ENCODE measurements around the gene CACNA1I. TPM values are rescaled to one million over a fixed set of nuclear protein-coding genes. Genes with fewer than 3 reads are reported as not detected.

Gene CACNA1I
- total and polyA plus RNA-seq, 2 donors from 2014 or later, result 0.63 TPM; not detected in 1

DNA sequence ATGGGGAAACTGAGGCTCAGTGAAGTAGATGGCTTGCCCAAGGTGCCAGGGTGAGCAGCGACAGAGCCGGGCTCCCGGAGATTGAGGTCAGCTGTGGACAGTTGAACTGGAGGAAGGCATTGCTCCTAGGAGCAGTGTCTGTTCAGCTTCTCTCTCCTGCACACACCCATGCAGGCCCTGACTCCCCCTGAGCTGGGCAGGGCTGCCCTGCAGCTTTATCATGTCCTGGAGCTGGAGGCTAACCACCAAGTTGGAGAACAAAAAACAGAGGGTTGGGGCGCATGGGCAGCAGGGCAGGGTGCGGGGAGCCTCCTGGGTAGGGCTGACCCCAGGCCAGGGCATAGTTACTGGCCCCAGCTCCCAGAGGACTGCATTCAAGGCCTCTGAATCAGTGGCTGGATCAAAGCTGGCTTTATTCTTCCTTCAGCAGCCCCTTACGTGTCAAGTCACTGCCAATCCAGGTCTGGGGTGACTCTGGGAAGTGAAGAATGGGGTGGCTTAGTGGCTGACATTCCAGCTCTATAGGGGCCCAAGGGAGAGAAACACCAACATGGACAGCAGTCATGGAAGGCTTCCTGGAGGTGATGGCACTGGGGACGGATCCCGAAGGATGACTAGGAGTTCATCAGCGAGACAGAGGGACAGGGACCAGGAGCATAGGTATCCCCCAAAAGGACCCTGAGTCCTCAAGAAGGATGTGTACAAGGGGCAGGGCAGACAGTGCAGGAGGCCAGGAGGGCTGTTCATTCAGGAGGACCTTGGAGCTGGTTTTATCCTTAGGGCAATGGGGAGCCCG is 83.8 kb downstream of the CACNA1I start:
- DNase-seq (no peak), FAIRE-seq (no peak)
- Histone ChIP-seq H3K4me1 (ENCODE audit: control insufficient read depth in 2 of 3, insufficient read depth in 2 of 3, low read depth in 1 of 3, low read length in 3 of 3) (no peaks in the 10 kb centered on the region), H3K4me3 (ENCODE audit: low read length in 3 of 3) (no peak overlapping the region), H3K9ac (ENCODE audit: low read length in 3 of 3) (no peak overlapping the region), H3K9me3 (ENCODE audit: control insufficient read depth in 2 of 3, insufficient read depth in 1 of 3, low read length in 3 of 3) (no peaks in the 10 kb centered on the region), H3K27me3 (ENCODE audit: control insufficient read depth, insufficient read depth, low read length) (peaks cover 8% of the 10 kb centered on the region), H3K36me3 (ENCODE audit: control insufficient read depth in 2 of 3, insufficient read depth in 3 of 3, low read length in 3 of 3) (no peaks in the 10 kb centered on the region), H3K27ac (ENCODE audit: low read depth in 2 of 2, low read length in 2 of 2) (no peak overlapping the region)
- TF ChIP-seq, protein P1, sequence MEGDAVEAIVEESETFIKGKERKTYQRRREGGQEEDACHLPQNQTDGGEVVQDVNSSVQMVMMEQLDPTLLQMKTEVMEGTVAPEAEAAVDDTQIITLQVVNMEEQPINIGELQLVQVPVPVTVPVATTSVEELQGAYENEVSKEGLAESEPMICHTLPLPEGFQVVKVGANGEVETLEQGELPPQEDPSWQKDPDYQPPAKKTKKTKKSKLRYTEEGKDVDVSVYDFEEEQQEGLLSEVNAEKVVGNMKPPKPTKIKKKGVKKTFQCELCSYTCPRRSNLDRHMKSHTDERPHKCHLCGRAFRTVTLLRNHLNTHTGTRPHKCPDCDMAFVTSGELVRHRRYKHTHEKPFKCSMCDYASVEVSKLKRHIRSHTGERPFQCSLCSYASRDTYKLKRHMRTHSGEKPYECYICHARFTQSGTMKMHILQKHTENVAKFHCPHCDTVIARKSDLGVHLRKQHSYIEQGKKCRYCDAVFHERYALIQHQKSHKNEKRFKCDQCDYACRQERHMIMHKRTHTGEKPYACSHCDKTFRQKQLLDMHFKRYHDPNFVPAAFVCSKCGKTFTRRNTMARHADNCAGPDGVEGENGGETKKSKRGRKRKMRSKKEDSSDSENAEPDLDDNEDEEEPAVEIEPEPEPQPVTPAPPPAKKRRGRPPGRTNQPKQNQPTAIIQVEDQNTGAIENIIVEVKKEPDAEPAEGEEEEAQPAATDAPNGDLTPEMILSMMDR (IDR thresholded peaks at IDR 0.05; ENCODE audit: borderline replicate concordance, extremely low read depth, insufficient read depth), result no peak
- intact Hi-C loops (cut with DNase I), result no loop called here

DNA sequence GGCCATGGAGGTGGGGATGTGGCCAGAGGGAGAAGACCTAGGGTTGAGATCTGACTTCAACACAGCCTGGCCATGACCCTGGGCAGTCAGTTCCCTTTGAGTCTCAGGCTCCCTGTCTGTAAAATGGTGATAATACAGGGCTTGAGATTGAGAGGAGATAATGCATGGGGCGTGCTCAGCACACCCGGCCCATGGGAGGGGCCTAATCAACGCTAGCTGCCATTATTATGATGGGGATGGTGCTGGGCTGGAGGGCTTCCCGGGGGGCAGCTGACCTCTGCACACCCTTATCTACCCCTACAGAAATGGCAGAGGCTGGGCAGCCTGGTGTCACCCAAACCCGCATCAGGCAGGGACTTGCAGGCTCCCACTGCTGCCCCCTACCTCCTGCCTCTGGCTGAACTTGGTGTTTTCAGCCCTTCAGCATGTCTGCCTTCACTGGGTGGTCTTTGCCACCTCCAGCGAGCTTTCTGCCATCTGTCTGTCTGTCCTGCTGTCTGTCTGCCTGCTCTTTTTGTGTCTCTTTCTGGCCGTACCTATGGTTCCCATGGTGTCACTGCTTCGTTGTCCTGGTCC is 84.5 kb downstream of the CACNA1I start:
- Histone ChIP-seq H3K36me3 (ENCODE audit: control insufficient read depth in 2 of 3, insufficient read depth in 3 of 3, low read length in 3 of 3) (no peaks in the 10 kb centered on the region), H3K27ac (ENCODE audit: low read depth in 2 of 2, low read length in 2 of 2) (no peak overlapping the region), H3K9ac (ENCODE audit: low read length in 3 of 3) (no peak overlapping the region), H3K4me1 (ENCODE audit: control insufficient read depth in 2 of 3, insufficient read depth in 2 of 3, low read depth in 1 of 3, low read length in 3 of 3) (no peaks in the 10 kb centered on the region), H3K4me3 (ENCODE audit: low read length in 3 of 3) (no peak overlapping the region), H3K27me3 (ENCODE audit: control insufficient read depth, insufficient read depth, low read length) (peaks cover 8% of the 10 kb centered on the region), H3K9me3 (ENCODE audit: control insufficient read depth in 2 of 3, insufficient read depth in 1 of 3, low read length in 3 of 3) (no peaks in the 10 kb centered on the region)
- DNase-seq (peak in 1 of 5 donors; percentile 36), FAIRE-seq (no peak)
- TF ChIP-seq, protein P1 (IDR thresholded peaks at IDR 0.05; ENCODE audit: borderline replicate concordance, extremely low read depth, insufficient read depth), result no peak
- intact Hi-C loops (cut with DNase I), result no loop called here

DNA sequence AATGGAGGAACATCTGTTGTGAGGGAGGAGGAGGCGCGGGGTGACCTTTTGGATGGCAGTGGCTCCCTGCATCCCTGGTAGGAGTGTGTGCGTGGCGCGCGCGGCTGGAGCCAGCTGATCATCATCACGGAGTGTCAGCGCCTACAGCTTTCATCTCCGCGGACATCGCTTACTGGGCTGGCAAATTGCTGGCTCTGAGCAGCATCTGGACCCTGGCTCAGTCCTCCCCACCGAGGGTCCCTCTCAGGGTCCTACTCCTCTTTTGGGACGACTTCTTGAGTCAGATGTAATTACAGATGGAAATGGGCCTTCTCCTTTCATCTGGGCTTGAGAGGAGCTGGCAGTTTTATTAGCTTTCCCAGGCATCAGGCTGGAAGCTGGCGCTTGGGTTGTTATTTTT is 85.3 kb downstream of the CACNA1I start:
- H3K9ac ChIP-seq (ENCODE audit: low read length in 3 of 3), result no peak overlapping the region
- intact Hi-C loops (cut with DNase I), result no loop called here
- no peaks in the 10 kb centered on the region for H3K4me1 ChIP-seq (ENCODE audit: control insufficient read depth in 2 of 3, insufficient read depth in 2 of 3, low read depth in 1 of 3, low read length in 3 of 3)
- H3K9me3 ChIP-seq (ENCODE audit: control insufficient read depth in 2 of 3, insufficient read depth in 1 of 3, low read length in 3 of 3), result no peaks in the 10 kb centered on the region
- TF ChIP-seq, protein P1 (IDR thresholded peaks at IDR 0.05; ENCODE audit: borderline replicate concordance, extremely low read depth, insufficient read depth), result no peak
- no peak overlapping the region for H3K27ac ChIP-seq (ENCODE audit: low read depth in 2 of 2, low read length in 2 of 2)
- peak in 4 of 5 donors; percentile 76 to 83 (median 78) for DNase-seq
- H3K27me3 ChIP-seq (ENCODE audit: control insufficient read depth, insufficient read depth, low read length), result peaks cover 8% of the 10 kb centered on the region
- FAIRE-seq, result no peak
- no peak overlapping the region for H3K4me3 ChIP-seq (ENCODE audit: low read length in 3 of 3)
- H3K36me3 ChIP-seq (ENCODE audit: control insufficient read depth in 2 of 3, insufficient read depth in 3 of 3, low read length in 3 of 3), result no peaks in the 10 kb centered on the region
